ENCODE results near the gene DNAH14.

- TF ChIP-seq NPAS2 (CRISPR knock-in tag; IDR thresholded peaks at IDR 0.05; ENCODE audit: borderline replicate concordance), result no peak
- TF ChIP-seq MAX (IDR thresholded peaks at IDR 0.05), result no peak
- no peak for TF ChIP-seq CTCF (IDR thresholded peaks at IDR 0.05)
- TF ChIP-seq POLR2A (IDR thresholded peaks at IDR 0.05; ENCODE audit: low read length), result no peak
- no peak for TF ChIP-seq KDM1A (IDR thresholded peaks at IDR 0.05; ENCODE audit: low read depth)
- no peak for TF ChIP-seq TFCP2L1 (CRISPR knock-in tag; IDR thresholded peaks at IDR 0.05)
- no peak for TF ChIP-seq MYC (IDR thresholded peaks at IDR 0.05; ENCODE audit: borderline replicate concordance, low read length)
- no peak for TF ChIP-seq ELK1 (IDR thresholded peaks at IDR 0.05; ENCODE audit: low read depth, low read length)
Observed at GRCh38 chr1:224959115-224959514, 29.6 kb downstream of the DNAH14 start.

All from A549 (cell line).